ENCODE results near the gene RAD18.

DNA sequence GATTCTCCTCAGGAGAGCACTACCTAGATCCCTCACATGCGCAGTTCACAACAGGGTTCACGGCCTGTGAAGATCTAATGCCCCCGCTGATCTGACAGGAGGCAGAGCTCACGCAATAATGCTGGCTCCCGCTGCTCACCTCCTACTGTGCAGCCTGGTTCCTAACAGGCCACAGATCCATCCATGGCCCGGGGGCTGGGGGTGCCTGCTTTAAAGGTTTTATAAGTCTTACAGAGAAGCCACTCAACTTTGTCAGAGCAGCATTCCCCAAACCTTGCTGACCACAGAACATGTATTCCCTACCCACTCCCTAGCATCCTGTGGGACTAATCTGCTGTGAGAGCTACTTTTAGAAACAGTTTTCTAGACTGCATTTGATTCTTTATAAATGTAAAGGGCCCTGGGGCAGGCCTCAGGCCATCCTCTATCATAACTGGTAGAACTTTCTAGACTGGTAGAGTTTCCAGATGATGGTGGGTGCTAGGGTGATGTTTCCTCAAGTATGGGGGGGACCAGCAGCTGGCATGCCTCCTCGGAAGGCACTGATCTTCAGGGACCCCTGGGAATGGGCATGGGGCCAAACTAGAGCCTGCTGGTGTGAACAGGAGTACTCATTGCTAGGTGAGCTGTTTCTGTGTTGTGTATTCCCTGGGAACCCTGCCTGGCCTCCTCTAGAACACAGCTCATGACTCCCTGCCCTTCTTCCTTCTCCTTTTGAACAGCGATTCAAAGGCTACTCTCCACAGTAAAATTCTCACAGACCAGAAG is 25.7 kb upstream of the RAD18 start:
- TF ChIP-seq, protein P1, sequence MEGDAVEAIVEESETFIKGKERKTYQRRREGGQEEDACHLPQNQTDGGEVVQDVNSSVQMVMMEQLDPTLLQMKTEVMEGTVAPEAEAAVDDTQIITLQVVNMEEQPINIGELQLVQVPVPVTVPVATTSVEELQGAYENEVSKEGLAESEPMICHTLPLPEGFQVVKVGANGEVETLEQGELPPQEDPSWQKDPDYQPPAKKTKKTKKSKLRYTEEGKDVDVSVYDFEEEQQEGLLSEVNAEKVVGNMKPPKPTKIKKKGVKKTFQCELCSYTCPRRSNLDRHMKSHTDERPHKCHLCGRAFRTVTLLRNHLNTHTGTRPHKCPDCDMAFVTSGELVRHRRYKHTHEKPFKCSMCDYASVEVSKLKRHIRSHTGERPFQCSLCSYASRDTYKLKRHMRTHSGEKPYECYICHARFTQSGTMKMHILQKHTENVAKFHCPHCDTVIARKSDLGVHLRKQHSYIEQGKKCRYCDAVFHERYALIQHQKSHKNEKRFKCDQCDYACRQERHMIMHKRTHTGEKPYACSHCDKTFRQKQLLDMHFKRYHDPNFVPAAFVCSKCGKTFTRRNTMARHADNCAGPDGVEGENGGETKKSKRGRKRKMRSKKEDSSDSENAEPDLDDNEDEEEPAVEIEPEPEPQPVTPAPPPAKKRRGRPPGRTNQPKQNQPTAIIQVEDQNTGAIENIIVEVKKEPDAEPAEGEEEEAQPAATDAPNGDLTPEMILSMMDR (IDR thresholded peaks at IDR 0.05; ENCODE audit: low read depth, low read length, missing input control), result no peak
- TF ChIP-seq, protein P2, sequence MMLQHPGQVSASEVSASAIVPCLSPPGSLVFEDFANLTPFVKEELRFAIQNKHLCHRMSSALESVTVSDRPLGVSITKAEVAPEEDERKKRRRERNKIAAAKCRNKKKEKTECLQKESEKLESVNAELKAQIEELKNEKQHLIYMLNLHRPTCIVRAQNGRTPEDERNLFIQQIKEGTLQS (IDR thresholded peaks at IDR 0.05), result no peak
- TF ChIP-seq RXRA (IDR thresholded peaks at IDR 0.05) (no peak), TAF1 (conservative IDR thresholded peaks at IDR 0.05) (no peak), JUND (IDR thresholded peaks at IDR 0.05) (no peak), SP1 (IDR thresholded peaks at IDR 0.05) (no peak), YY1 (IDR thresholded peaks at IDR 0.05) (no peak), GABPA (IDR thresholded peaks at IDR 0.05 in 1 of 2, conservative IDR thresholded peaks at IDR 0.05 in 1 of 2) (no peak), RAD21 (IDR thresholded peaks at IDR 0.05) (no peak), FOXA1 (IDR thresholded peaks at IDR 0.05) (no peak)
- TF ChIP-seq, protein P3, sequence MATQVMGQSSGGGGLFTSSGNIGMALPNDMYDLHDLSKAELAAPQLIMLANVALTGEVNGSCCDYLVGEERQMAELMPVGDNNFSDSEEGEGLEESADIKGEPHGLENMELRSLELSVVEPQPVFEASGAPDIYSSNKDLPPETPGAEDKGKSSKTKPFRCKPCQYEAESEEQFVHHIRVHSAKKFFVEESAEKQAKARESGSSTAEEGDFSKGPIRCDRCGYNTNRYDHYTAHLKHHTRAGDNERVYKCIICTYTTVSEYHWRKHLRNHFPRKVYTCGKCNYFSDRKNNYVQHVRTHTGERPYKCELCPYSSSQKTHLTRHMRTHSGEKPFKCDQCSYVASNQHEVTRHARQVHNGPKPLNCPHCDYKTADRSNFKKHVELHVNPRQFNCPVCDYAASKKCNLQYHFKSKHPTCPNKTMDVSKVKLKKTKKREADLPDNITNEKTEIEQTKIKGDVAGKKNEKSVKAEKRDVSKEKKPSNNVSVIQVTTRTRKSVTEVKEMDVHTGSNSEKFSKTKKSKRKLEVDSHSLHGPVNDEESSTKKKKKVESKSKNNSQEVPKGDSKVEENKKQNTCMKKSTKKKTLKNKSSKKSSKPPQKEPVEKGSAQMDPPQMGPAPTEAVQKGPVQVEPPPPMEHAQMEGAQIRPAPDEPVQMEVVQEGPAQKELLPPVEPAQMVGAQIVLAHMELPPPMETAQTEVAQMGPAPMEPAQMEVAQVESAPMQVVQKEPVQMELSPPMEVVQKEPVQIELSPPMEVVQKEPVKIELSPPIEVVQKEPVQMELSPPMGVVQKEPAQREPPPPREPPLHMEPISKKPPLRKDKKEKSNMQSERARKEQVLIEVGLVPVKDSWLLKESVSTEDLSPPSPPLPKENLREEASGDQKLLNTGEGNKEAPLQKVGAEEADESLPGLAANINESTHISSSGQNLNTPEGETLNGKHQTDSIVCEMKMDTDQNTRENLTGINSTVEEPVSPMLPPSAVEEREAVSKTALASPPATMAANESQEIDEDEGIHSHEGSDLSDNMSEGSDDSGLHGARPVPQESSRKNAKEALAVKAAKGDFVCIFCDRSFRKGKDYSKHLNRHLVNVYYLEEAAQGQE (IDR thresholded peaks at IDR 0.05), result no peak
- TF ChIP-seq, protein P4, sequence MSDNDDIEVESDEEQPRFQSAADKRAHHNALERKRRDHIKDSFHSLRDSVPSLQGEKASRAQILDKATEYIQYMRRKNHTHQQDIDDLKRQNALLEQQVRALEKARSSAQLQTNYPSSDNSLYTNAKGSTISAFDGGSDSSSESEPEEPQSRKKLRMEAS (IDR thresholded peaks at IDR 0.05), result no peak

Measured in liver (tissue), 3 donors.